NCI-H446 treated with DMSO at 0.1 percent for 48 hours (cell line): ENCODE data around the gene BTBD19.

Experiments
- DNase-seq: peaks from one replicate; lab custom pipeline; 2025; lab: John Stamatoyannopoulos, UW

Gene BTBD19

DNA sequence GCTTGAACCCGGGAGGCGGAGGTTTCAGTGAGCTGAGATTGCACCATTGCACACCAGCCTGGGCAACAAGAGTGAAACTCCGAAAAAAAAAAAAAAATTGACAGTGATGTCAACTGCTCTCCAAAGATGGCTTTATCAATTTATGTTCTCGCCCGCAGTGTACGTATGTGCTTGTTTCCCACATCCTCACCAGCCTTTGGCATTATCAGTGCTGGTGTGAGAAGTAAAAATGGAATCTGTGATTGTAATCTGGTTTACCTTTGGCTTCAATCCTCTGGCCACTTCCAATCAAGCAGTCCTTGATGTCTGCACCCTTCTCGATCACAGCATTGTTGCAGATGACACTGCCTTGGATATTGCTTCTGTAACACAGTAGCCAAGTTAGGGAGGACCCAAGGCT, 49.1 kb downstream of the BTBD19 start:
- DNase-seq, result no peak

DNA sequence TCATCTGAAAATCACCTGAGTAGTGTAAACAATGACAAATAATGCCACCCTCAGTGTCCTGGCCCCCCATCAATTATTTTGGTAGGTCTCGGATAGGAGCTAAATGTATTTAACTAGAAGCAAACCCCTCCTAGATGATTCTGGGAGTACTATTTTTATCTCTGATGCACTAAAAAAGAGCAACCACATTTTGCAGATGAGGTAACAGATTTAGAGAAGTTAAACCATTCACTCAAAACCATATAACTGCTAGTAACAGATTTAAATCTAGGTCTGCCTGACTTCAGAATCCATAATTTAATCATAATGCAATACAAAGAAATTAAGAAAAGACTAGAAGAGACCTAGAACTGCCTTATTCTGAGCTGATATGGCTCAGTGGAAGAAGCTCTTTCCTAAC, 52.0 kb downstream of the BTBD19 start:
- DNase-seq, result no peak

DNA sequence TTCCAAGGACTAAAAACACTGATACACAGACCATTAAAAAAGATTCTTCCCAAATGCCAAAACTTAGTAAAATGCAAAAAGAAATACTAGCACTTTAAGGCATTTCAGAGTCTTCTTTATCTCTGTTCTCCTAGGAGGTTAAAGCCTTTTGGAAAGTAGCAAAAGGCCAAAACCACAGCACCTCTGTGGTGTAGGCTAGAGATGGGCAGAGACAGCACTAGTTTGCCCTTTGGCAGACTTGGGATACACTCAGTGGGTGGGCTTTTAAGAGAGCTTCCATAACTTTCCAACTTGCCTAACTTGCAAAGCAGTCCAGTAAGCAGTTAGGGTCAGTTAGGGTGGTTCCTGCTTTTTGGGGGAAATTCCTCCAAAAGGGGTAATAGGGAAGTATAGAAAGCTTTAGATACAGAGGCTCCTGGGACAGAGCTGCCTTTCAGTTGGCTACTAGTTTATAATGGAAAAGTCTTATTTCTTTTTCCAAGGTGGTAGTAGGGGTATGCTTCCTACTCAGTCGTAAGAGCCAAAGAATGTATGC, 52.6 kb downstream of the BTBD19 start:
- DNase-seq, result no peak

DNA sequence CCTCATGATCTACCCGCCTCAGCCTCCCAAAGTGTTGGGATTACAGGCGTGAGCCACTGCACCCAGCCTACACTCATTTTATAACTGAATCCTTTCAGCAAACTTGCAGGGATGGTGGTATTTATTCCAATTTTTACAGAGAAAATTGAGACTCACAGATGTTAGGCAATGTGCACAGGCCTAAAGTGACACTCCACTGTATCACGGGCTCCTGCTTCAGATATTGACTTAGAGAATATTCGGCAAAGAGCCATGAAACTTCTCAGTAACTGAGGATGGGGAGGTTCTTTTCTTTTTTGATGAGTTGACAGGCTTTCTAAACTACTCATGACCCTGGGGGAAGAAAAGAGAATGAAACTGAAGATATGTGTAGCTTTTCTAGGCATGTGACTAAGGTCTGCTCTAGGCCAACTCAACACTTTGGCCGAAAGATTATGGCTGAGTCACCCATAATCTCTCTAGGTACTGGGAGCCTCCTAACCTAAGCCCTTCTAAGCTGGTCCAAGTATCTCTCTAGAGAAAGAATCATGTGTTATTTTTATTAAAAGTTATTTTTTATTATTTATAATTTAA, 54.6 kb downstream of the BTBD19 start:
- DNase-seq, result no peak
